ENCODE results near the gene KLF7.
A peak's percentile ranks its signal among the peaks of the same experiment; 100 is the strongest.

The KLF7 gene

DNA sequence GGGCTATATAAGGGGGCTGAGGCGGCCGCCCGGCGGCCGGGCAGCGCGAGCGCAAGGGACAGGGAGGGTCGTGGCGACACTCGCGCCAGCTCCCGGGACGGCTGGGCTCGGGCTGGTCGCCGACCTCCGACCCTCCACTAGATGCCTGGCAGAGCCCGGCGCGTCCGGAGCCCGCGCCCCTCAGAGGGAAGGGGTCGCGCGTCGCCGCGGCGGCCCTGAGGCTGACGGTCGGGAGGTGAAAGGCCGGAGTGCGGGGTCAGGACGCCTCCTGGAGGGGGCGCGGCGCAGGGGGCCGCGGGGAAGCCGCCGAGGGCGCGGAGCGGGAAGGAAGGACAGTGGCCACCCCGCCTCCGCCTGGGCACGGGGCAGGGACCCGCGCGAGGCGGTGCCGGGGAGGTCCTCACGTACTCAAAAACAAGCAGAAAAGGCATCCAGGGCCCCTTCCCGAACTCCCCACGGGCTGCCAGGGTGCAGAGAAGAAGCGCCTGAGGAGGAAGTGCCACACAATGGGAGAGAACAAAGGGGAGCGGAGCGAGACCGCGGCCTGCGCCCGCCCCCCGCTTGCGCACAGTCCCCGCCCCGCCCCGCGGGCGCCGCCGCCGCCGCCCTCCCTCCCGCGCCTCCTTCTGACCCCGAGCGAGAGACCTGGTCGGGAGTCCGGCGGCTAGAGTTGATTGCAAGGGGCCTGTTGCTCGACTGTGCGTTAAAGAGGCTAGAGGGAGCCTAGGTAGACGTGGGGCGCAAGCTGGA, 776 bp upstream of the KLF7 start:
- peak; percentile 91 for DNase-seq

- DNase-seq = peak; percentile 100
Observed at GRCh38 chr2:207166039-207166348, 246 bp upstream of the KLF7 start.

- DNase-seq = peak; percentile 63
Observed at GRCh38 chr2:207164006-207164831, 1.5 kb downstream of the KLF7 start.

DNA sequence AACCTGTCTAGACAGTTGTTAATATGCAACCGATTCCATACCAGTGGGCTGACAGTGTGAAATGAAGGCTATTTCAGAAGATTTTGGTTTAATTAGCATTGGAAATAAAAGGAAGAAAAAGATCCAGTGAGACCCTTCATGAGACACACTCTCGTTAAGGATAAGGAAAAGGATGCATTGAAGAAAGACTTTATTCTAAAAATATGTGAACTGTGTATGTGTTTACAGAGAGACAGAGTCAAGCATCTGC, 2.1 kb downstream of the KLF7 start:
- no peak for DNase-seq

DNA sequence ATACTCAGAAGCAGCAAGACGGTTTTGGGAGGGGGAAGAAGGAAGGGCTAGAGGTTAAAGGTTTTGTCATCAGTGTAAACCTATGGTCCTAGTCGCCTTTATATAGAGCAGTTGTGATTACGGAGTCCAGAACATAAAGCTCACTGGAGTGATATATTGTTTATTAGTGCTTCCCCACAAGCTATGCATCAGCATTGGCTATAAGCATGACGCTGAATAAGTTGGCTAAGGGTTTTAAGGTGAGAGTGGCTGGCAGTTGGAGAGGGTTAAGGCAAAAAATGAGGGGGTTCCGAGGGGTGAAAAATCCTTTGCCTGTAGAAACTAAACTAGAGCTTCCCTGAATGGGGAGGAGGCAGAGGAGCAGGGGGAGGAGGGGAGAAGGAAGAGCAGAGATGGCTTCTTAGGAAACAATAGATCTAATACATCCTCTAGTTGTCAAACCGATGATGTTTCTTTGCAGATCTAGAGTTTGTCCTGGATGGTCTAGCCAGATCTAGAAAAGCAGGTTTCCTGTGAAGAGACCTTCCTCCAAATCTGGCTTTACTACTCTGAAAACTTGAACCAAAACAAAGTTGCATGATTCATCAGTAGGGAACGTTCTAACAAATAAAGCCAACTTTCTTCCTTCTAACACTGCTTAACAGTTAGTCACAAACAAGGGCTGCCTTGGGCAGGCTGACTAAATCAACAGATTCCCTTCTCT, 2.5 kb downstream of the KLF7 start:
- DNase-seq = peak; percentile 95

GRCh38 chr2:207162316-207162715, 3.4 kb downstream of the KLF7 start:
- DNase-seq = peak; percentile 68

DNA sequence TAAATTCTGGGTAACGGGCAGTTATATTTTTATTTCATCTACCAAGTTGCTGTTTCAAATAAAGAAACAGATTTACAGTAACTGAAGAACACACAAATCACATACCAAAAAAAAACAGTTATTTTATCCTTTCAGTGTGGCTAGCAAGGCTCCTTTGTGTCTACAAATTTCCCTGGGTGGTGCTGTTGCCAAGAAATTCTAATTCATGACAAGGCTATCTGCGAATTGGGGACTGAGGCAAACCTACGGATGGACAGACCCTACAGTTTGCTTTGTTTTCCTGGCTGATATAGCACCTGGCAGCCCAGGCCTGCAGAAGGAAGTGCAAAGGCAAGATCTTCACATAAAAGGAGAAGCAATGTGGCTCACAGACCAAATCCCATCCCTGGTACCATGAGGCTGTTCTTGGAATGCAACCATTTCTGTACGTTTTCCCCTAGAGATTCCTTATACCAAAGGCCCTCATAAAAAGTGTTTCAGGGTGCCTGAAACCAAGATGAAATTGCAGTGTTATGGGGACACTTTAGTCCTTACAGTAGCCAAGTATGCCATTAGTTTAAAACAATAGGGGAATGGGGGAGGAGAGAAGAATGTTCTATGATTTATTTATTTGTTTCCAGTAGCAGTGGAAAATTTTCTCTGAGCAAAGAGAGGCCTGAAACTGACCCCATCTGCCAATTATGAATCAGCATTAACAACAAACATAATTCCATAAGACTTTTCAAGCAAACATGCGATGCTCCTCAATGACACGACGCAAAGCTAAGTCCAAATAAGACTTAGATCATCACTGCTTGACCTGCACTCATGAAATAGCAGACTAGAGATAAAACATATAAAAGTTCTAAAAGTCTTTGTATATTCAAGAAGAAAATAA, 4.3 kb downstream of the KLF7 start:
- peak; percentile 67 for DNase-seq

- no peak for DNase-seq
Observed at GRCh38 chr2:207160115-207160514, 5.6 kb downstream of the KLF7 start.

GRCh38 chr2:207159002-207159401, 6.7 kb downstream of the KLF7 start:
- DNase-seq = no peak

DNA sequence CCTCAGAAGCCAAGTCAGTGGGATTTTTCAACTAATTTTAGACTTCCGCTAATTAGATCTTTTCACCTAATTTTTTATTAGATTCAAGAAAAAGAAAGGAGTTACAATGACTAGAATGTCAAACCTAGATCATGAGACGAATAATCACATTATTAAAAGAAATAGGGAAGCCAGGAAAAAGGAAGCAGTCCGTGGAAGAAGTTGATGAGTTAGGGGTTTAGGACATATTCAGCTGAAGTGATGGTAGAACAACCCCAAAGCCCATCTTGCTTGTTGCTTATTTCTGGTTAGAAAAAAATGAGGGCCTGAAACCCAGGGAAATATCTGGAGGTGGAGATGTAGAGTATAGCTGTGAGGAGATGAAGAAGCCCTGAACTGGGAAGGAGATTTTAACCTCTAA, 8.0 kb downstream of the KLF7 start:
- no peak for DNase-seq

DNA sequence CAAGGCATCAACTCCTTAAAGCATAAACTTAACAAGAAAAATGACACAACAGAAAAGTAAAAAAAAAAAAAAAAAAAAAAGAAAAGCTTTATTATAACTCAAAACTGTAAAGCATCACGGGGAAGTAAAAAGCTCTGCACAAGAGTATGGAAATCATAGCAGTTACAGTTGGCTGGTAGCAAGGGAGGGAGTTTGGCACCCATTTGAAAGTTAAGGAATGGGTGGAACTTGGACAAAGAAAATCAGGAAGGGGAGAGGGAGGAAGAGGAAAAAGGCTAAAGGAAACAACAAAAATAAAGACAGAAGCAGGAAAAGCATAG, 8.6 kb downstream of the KLF7 start:
- no peak for DNase-seq

DNA sequence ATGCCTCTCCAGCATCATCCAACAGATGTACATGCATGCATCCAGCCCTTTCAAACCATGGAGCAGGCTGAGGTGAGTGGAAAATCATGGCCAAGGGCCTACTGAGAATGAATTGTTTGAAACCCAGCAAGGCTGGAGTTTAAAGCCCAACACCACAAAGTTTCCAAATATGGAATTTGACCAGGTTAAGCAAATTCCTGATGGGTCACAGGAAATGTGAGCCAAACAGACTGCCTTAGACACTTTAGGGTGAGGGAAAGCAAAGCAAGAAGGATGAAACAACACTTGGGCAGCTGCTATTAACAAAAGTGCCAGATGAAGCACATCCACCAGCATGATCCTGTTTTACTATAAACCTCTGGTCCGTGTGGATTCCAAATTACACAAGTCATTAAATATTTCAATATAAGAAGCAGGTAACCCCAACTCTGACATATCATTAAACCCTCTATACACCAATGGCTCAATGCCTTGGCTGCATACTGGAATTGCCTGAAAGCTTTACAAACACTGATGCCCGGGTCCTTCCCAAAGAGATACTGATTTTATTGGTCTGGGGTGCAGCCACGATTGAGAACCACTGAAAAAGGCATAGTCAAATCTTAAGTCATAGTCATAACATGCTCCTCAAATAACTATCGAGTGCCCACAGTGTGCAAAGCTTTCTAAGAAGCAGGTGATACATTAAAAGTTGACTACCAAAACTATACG, 9.1 kb downstream of the KLF7 start:
- no peak for DNase-seq

DNA sequence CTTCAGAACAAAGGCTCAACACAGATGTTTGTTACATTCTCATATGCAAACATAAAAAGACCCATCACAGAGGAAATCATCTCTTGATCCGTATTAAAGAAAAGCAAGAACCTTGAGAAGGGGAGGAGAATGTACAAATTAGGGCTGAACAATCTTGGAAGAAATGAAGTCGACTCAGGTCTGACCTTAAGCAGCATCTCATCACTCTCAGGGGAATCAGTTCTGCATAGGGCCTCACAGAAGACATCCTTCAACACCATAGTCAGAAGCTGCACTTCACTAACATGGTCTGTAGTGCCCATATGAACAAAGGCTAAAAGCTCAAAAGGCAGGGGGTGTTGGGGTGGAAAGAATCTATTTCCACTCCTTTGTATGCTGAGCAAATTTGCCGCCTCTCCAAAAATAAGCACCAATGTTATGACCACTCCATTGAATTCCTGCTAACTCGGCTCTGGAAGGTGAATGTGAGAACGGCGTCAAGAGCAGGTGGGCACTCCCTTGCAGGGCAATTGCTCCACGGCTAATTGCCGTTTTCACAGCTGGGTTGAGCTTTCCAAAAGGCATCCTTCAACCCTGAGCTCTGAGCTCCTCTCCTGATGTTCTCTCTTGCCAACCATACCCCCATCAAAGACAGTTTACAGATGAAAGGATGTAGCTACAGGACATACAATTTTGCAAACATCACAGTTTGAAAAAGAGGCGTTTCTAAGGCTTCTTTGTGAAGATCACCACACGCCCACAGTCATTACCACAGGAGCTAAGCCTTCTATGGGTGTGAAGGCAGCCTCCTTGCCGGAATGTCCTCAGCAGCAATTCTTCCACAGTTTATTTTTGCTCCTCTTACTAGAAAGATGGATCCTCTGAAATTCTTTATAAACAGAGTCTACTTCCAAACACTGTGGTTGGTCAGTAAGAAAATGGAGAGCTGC, 10.0 kb downstream of the KLF7 start:
- DNase-seq = no peak

DNA sequence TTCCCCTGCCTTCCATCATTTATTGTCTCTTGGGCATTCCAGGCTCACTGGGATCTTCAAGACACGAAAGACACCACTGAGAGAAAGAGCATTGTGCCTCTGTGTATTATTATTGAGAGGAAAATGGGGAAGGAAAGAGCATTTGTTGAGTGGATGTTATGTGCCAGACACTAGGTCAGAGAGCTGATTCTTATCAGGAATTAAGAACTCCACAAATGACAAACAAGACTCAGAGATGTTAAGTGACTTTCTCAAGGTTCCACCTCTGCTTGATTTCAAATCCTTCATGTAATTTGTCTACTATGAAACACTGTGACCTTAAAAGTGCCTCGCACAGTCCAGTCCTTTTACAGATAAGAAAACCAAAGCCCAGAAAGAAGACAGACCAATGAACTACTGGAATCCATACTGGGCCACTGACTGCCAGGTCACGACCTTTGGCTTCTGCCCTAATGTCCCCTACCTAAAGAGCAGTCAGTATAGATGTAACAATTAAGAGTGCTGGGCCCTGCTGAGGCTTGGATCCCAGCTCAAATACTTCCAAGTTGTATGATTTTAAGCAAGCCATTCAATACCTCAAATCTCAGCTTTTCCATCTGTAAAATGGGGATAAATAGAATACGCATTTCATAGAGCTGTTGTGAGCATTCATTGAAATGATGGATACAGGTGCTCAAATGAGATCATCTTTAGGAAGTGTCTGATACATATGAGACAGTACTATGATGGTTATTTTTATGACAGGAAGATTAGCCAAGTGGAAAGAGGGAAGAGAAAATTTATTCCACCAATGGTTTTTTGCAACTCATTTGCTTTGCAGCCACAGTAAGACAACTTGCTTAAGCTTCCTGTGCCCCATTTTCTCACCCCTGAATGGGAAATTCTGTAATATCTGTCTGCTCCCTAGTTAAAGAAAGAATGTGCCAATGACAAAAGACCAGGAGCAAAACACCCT, 10.9 kb downstream of the KLF7 start:
- DNase-seq = no peak

DNA sequence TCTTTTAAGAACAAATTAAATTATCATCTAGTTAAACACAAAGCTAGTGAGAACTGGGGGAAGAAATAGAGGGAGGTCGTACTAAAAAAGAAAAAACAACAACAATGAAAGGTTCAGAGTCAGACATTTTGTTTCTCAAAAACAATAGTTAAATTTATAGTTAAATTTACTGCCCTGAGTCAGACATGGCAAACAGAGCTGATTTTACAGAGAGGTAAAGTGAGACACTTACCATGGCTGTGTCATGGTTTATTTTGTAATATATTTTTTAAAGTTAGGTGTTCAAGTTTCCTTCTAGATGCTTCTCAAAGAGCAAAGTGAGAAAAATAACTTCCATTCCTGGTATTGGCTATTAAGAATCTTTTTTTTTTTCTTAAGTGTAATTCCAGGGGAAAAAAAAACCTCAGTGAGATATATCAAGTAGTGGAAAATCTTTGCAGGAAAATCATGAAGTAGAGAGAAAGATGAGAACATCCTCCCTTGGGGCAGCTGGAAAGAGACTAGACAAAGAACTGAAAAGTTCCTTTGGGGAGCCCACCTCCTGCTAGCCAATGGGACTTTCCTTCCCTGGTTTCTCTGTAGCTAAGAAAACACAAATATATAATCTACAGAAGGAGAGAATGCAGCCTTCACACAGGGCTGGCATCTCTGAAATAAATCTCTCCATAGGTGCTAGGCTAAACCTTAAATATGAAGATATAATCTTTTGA, 12.3 kb downstream of the KLF7 start:
- DNase-seq = peak; percentile 47

DNA sequence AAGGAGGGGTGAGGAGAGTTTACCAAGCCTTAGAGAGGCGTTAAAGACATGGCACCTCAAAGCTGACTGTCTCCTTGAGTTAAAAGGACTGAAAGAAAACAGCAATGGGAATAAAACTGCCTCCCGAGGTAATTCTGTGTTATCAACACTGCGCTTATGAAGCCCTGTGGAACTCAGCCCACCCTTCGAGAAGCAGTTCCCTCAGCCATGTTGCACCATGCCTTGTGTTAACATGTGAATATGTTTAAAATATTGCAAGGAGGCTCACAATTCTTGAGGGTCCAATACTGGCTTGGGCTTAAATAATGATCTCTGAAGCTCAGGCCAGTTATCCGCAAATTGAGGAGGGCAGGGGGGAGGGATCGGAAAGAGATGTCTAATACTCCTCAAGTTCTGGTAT, 14.7 kb downstream of the KLF7 start:
- DNase-seq = no peak

DNA sequence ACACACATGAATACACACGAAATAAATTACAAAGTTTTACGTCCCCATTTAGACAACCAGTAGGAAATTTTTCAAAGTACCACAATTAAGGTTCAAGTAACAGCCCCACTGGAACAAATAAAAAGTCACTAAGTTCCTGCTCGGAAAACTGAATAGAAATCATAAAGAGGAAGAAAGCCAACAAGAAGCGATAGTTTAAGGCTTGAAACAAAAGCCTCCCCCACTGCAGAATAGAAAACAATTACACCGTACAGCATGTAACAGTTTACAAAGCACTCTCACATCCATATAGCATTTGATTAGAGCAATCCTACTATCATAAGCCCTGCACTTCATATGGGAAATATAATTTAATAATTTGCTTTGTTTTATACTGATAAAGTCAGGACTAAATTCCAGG, 15.5 kb downstream of the KLF7 start:
- no peak for DNase-seq

- peak; percentile 53 for DNase-seq
Observed at GRCh38 chr2:207149249-207150213, 16.2 kb downstream of the KLF7 start.

All from fibroblast of skin of back (primary cell).